KMS-11 (cell line): Measurements from ENCODE around the gene CACNB2.

Source experiments
- H2AFZ ChIP-seq: fragments of 200-600 bp; sonication (generic); 2 replicates; pipeline ENCODE4 v1.6.1; 2016; ENCODE audit warnings: antibody characterized with exemption, mixed run types, low read depth
- H3K27ac ChIP-seq: fragments of 200-600 bp; sonication (generic); 2 replicates; pipeline ENCODE4 v1.6.1; 2016; ENCODE audit warnings: mild to moderate bottlenecking, mixed run types
- H3K27me3 ChIP-seq: fragments of 200-600 bp; sonication (generic); 2 replicates; pipeline ENCODE4 v1.6.1; 2017; ENCODE audit warnings: mild to moderate bottlenecking, low read depth, mixed run types, moderate library complexity; ENCODE audit not compliant: insufficient read depth
- H3K36me3 ChIP-seq: fragments of 200-600 bp; sonication (generic); 2 replicates; pipeline ENCODE4 v1.6.1; 2017; ENCODE audit warnings: mild to moderate bottlenecking, mixed run types; ENCODE audit not compliant: insufficient read depth
- H3K4me1 ChIP-seq: fragments of 200-600 bp; sonication (generic); 2 replicates; pipeline ENCODE4 v1.6.1; 2016; ENCODE audit warnings: mild to moderate bottlenecking, low read depth, mixed run types; ENCODE audit not compliant: poor library complexity, severe bottlenecking
- H3K4me2 ChIP-seq: fragments of 200-600 bp; sonication (generic); 2 replicates; pipeline ENCODE4 v1.7.0; 2016; ENCODE audit warnings: mild to moderate bottlenecking, mixed run types
- H3K4me3 ChIP-seq: fragments of 200-600 bp; sonication (generic); IDR thresholded peaks from 2 replicates; pipeline ENCODE4 v1.6.1; 2017; ENCODE audit warnings: low read depth, low read length, mixed read lengths; ENCODE audit not compliant: insufficient read depth
- H3K79me2 ChIP-seq: fragments of 200-600 bp; sonication (generic); 2 replicates; pipeline ENCODE4 v1.6.1; 2016; ENCODE audit warnings: low read depth, mixed run types; ENCODE audit not compliant: insufficient read depth
- H3K9ac ChIP-seq: fragments of 200-600 bp; sonication (generic); 2 replicates; pipeline ENCODE4 v1.6.1; 2016; ENCODE audit warnings: mild to moderate bottlenecking, mixed run types
- H4K20me1 ChIP-seq: fragments of 200-600 bp; sonication (generic); 2 replicates; pipeline ENCODE4 v1.6.1; 2016; ENCODE audit warnings: mild to moderate bottlenecking, mixed run types; ENCODE audit not compliant: insufficient read depth
- CTCF ChIP-seq: fragments of 200-600 bp; sonication (generic); conservative IDR thresholded peaks from 2 replicates; pipeline ENCODE4 v1.6.1; 2017; ENCODE audit warnings: low read depth, mild to moderate bottlenecking, antibody characterized with exemption, low read length, moderate library complexity, mixed read lengths

CACNB2 gene

GRCh38 chr10:18223898-18224297 lies 83.7 kb downstream of the CACNB2 start:
- no peak overlapping the region for H3K27ac ChIP-seq
- no peaks in the 10 kb centered on the region for H4K20me1 ChIP-seq
- no peak overlapping the region for H3K4me2 ChIP-seq
- H3K4me3 ChIP-seq: no peak overlapping the region
- H3K79me2 ChIP-seq: no peaks in the 10 kb centered on the region
- H3K9ac ChIP-seq: no peak overlapping the region
- no peak for TF ChIP-seq CTCF
- H3K27me3 ChIP-seq: no peaks in the 10 kb centered on the region
- no peaks in the 10 kb centered on the region for H3K4me1 ChIP-seq
- H2AFZ ChIP-seq: no peak overlapping the region
- no peaks in the 10 kb centered on the region for H3K36me3 ChIP-seq

GRCh38 chr10:18224626-18225445 lies 84.6 kb downstream of the CACNB2 start:
- Histone ChIP-seq H3K27ac (no peak overlapping the region), H3K36me3 (no peaks in the 10 kb centered on the region), H2AFZ (no peak overlapping the region), H3K4me3 (no peak overlapping the region), H3K4me2 (no peak overlapping the region), H3K79me2 (no peaks in the 10 kb centered on the region), H3K27me3 (no peaks in the 10 kb centered on the region), H4K20me1 (no peaks in the 10 kb centered on the region), H3K4me1 (no peaks in the 10 kb centered on the region), H3K9ac (no peak overlapping the region)
- TF ChIP-seq CTCF: no peak

- H3K27ac ChIP-seq: no peak overlapping the region
Observed at GRCh38 chr10:18226336-18226735, 86.1 kb downstream of the CACNB2 start.

GRCh38 chr10:18229826-18230225 lies 89.6 kb downstream of the CACNB2 start:
- Histone ChIP-seq H2AFZ (no peak overlapping the region), H3K36me3 (no peaks in the 10 kb centered on the region), H3K4me3 (no peak overlapping the region), H3K4me1 (no peaks in the 10 kb centered on the region), H3K4me2 (no peak overlapping the region), H3K27me3 (no peaks in the 10 kb centered on the region), H3K27ac (no peak overlapping the region), H3K9ac (no peak overlapping the region), H4K20me1 (no peaks in the 10 kb centered on the region), H3K79me2 (no peaks in the 10 kb centered on the region)
- no peak for TF ChIP-seq CTCF

More at GRCh38 chr10:18226336-18226735, 86.1 kb downstream of the CACNB2 start:
- no peak for TF ChIP-seq CTCF
- H3K4me1 ChIP-seq: no peaks in the 10 kb centered on the region
- H3K4me3 ChIP-seq: no peak overlapping the region
- H3K4me2 ChIP-seq: no peak overlapping the region
- H4K20me1 ChIP-seq: no peaks in the 10 kb centered on the region
- no peaks in the 10 kb centered on the region for H3K36me3 ChIP-seq
- no peaks in the 10 kb centered on the region for H3K27me3 ChIP-seq
- no peak overlapping the region for H2AFZ ChIP-seq
- H3K9ac ChIP-seq: no peak overlapping the region
- no peaks in the 10 kb centered on the region for H3K79me2 ChIP-seq
